HepG2 (cell line): Measurements from ENCODE around the gene COX14. TPM values are rescaled to one million over a fixed set of nuclear protein-coding genes. Genes with fewer than 3 reads are reported as not detected.

Experiments
- HNF4G ChIP-seq, 2 experiments: sonication (generic) in 1 of 2; formaldehyde crosslinking in 1 of 2; IDR thresholded peaks; 2 replicates each; pipeline versions ENCODE4 v1.4.0 to v1.6.1; 2011 to 2020; ENCODE audit warnings: borderline replicate concordance in 2 of 2, low read depth in 2 of 2, mild to moderate bottlenecking in 2 of 2, low read length in 1 of 2, missing genetic modification reagents in 1 of 2, moderate library complexity in 1 of 2
- MAFK ChIP-seq, 2 experiments: IDR thresholded peaks in 1 of 2; conservative IDR thresholded peaks in 1 of 2; 2 replicates each; pipeline ENCODE4 v1.6.1; 2011; ENCODE audit warnings: improper control_type of control experiment in 2 of 2, low read length in 2 of 2
- MAX ChIP-seq: IDR thresholded peaks from 2 replicates; pipeline ENCODE4 v1.6.1; 2012; ENCODE audit warnings: inconsistent platforms
- MAZ ChIP-seq, 2 experiments: sonication (generic) in 1 of 2; formaldehyde crosslinking in 1 of 2; IDR thresholded peaks; 2 replicates each; pipeline versions ENCODE4 v1.5.0 to v1.6.1; 2012 to 2020; ENCODE audit warnings: low read depth in 2 of 2, mild to moderate bottlenecking in 2 of 2, borderline replicate concordance in 1 of 2, improper control_type of control experiment in 1 of 2, low read length in 1 of 2, missing genetic modification reagents in 1 of 2, moderate library complexity in 1 of 2
- MTF1 ChIP-seq: sonication (generic); formaldehyde crosslinking; IDR thresholded peaks from 2 replicates; pipeline ENCODE4 v1.5.0; 2020; ENCODE audit warnings: missing genetic modification reagents
- MYC ChIP-seq: sonication (generic); formaldehyde crosslinking; IDR thresholded peaks from 2 replicates; pipeline ENCODE4 v1.9.0; 2021; ENCODE audit warnings: missing genetic modification reagents, borderline replicate concordance
- PPARG ChIP-seq: conservative IDR thresholded peaks from 2 replicates; pipeline ENCODE4 v1.6.1; 2016; ENCODE audit warnings: missing biosample characterization, missing genetic modification reagents
- REST ChIP-seq, 2 experiments: IDR thresholded peaks; 2 replicates each; pipeline ENCODE4 v1.6.1; 2011 to 2012; ENCODE audit warnings: low read length in 2 of 2, borderline replicate concordance in 1 of 2, low read depth in 1 of 2, mild to moderate bottlenecking in 1 of 2, moderate library complexity in 1 of 2
- RFXANK ChIP-seq: IDR thresholded peaks from 2 replicates; pipeline ENCODE4 v1.6.1; 2016
- SIN3B ChIP-seq: fragments of 150-350 bp; IDR thresholded peaks from 2 replicates; pipeline ENCODE4 v1.6.1; 2014; ENCODE audit warnings: low read length
- SIX4 ChIP-seq: sonication (generic); formaldehyde crosslinking; IDR thresholded peaks from 2 replicates; pipeline ENCODE4 v1.4.0; 2020; ENCODE audit warnings: missing genetic modification reagents
- SNRNP70 ChIP-seq: fragments of 200-400 bp; formaldehyde crosslinking; IDR thresholded peaks from 2 replicates; pipeline ENCODE4 v1.6.1; 2017; ENCODE audit warnings: mild to moderate bottlenecking, low read depth, low read length, moderate library complexity
- SOX13 ChIP-seq, 3 experiments: fragments of 450-650 bp in 1 of 3; sonication (generic) in 1 of 3; formaldehyde crosslinking in 1 of 3; IDR thresholded peaks in 2 of 3; conservative IDR thresholded peaks in 1 of 3; 2 replicates each; pipeline versions ENCODE4 v1.5.0 to v1.6.1; 2016 to 2020; ENCODE audit warnings: antibody characterized with exemption in 1 of 3, mild to moderate bottlenecking in 1 of 3, missing compliant biosample characterization in 1 of 3, missing genetic modification reagents in 1 of 3, moderate library complexity in 1 of 3
- SP1 ChIP-seq, 2 experiments: fragments of 450-650 bp in 1 of 2; sonication (generic) in 1 of 2; formaldehyde crosslinking in 1 of 2; IDR thresholded peaks; 2 replicates each; pipeline versions ENCODE4 v1.4.0 to v1.6.1; 2016 to 2020; ENCODE audit warnings: missing genetic modification reagents in 1 of 2
- SP5 ChIP-seq: IDR thresholded peaks from 2 replicates; pipeline ENCODE4 v1.6.1; 2016; ENCODE audit warnings: low read depth, borderline replicate concordance
- TSC22D2 ChIP-seq: sonication (generic); formaldehyde crosslinking; IDR thresholded peaks from 2 replicates; pipeline ENCODE4 v1.5.1; 2020; ENCODE audit warnings: missing genetic modification reagents, mild to moderate bottlenecking, borderline replicate concordance
- ZBTB7B ChIP-seq: sonication (generic); formaldehyde crosslinking; IDR thresholded peaks from 2 replicates; pipeline ENCODE4 v1.4.0; 2020; ENCODE audit warnings: missing genetic modification reagents
- ZNF337 ChIP-seq: sonication (generic); formaldehyde crosslinking; IDR thresholded peaks from 2 replicates; pipeline ENCODE4 v1.5.1; 2020; ENCODE audit warnings: missing genetic modification reagents, low read depth, mild to moderate bottlenecking, borderline replicate concordance
- ZNF33A ChIP-seq: sonication (generic); formaldehyde crosslinking; IDR thresholded peaks from 2 replicates; pipeline ENCODE4 v1.5.1; 2020; ENCODE audit warnings: missing genetic modification reagents, mild to moderate bottlenecking, moderate library complexity, borderline replicate concordance
- ZSCAN30 ChIP-seq: sonication (generic); formaldehyde crosslinking; IDR thresholded peaks from 2 replicates; pipeline ENCODE4 v1.5.0; 2020; ENCODE audit warnings: mild to moderate bottlenecking, missing genetic modification reagents
- polyA plus RNA-seq, 8 experiments: library from polyadenylated mRNA; depleted of rRNA in 3 of 8; stranded (reverse) in 7 of 8; unstranded in 1 of 8; fragments of >200 nt; fragmentation: Illumina TruSeq in 4 of 8; extraction: Trizol in 4 of 8; gene quantifications; 2 replicates each; pipeline versions ENCODE4 v1.2.1 to v1.2.3, GENCODE V29; 2011 to 2016; ENCODE audit warnings: low read depth in 4 of 8, missing spikeins in 1 of 8, mixed read lengths in 1 of 8; ENCODE audit not compliant: insufficient read depth in 1 of 8
- total RNA-seq, 5 experiments: library from RNA; depleted of rRNA; stranded (reverse); fragments of >200 nt; fragmentation: Illumina TruSeq; extraction: Trizol; gene quantifications; 2 replicates each; pipeline ENCODE4 v1.2.3, GENCODE V29; 2016; ENCODE audit warnings: low read depth in 1 of 5
- TF ChIP-seq, protein P1 (sequence below): IDR thresholded peaks from 2 replicates; pipeline ENCODE4 v1.6.1; 2016; ENCODE audit warnings: mild to moderate bottlenecking, missing biosample characterization, missing genetic modification reagents
- TF ChIP-seq, protein P2 (sequence below), 2 experiments: sonication (generic) in 1 of 2; formaldehyde crosslinking in 1 of 2; IDR thresholded peaks; 2 replicates each; pipeline versions ENCODE4 v1.4.0 to v1.6.1; 2018 to 2020; ENCODE audit warnings: missing genetic modification reagents in 2 of 2, borderline replicate concordance in 1 of 2, low read depth in 1 of 2, mild to moderate bottlenecking in 1 of 2, missing biosample characterization in 1 of 2

COX14 gene
- total and polyA plus RNA-seq, 2 of the 13 experiments (the other 11 are each of a cell fraction or from before 2014, with no cell fraction given), result 53.0 to 71.6 TPM

DNA sequence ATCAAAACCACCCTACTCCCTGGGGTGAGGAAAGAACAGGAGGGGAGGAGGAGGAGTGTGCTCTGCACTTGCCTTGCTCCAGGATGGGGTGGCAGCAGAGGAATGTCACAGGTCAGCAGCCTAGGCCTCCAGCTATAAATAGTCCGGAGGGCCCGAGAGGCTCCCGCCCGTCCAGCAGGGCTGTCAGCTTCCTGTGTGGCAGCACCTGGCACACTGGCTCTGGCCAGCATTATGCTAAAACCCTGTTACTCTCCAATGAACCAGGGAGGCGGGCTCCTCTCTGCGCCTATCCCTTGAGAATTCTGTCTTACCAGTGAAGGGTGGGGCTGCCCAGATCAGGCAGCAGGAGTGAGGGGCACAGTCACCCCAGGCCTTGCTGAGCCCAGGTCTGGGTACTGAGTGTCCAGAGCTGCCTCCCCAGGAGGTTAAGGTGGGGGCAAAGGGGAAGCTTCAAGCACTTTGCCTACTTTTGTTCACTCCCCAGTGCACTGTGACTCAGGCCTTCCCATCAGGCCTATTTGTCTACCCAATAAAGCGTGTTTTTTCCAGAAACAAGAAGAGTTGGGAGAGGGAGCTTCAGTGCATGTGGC lies 1.2 kb upstream of the COX14 start (continued):
- TF ChIP-seq REST (IDR thresholded peaks at IDR 0.05; ENCODE audit: borderline replicate concordance in 1 of 2, low read depth in 1 of 2, low read length in 2 of 2) (no peak), MAZ (IDR thresholded peaks at IDR 0.05; ENCODE audit: borderline replicate concordance, low read depth, low read length) (peak; percentile 27; the same call in 1 of the 2 replicates), MAZ (CRISPR knock-in tag; IDR thresholded peaks at IDR 0.05; ENCODE audit: low read depth) (no peak), SNRNP70 (no peak), RFXANK (CRISPR knock-in tag) (peak; percentile 61; the same call in 1 of the 2 replicates), SP1 (IDR thresholded peaks at IDR 0.05) (no peak), SP1 (CRISPR knock-in tag; IDR thresholded peaks at IDR 0.05) (peak; percentile 28; the same call in 1 of the 2 replicates), MYC (CRISPR knock-in tag) (no peak), ZNF33A (CRISPR knock-in tag) (no peak), MAFK (conservative IDR thresholded peaks at IDR 0.05 in 1 of 2, IDR thresholded peaks at IDR 0.05 in 1 of 2; ENCODE audit: low read length in 2 of 2) (no peak), SIX4 (CRISPR knock-in tag) (no peak), SP5 (CRISPR knock-in tag) (no peak), SOX13 (IDR thresholded peaks at IDR 0.05) (no peak), SOX13 (CRISPR knock-in tag; conservative IDR thresholded peaks at IDR 0.05 in 1 of 2, IDR thresholded peaks at IDR 0.05 in 1 of 2) (peak in 1 of 2 experiments; percentile 37; a peak in 1 of 4 replicates), SIN3B (no peak), MAX (no peak), ZNF337 (CRISPR knock-in tag) (no peak), HNF4G (IDR thresholded peaks at IDR 0.05; ENCODE audit: borderline replicate concordance, low read depth, low read length) (no peak), HNF4G (CRISPR knock-in tag; IDR thresholded peaks at IDR 0.05; ENCODE audit: borderline replicate concordance, low read depth) (no peak), PPARG (CRISPR knock-in tag) (no peak), TSC22D2 (no peak), ZSCAN30 (no peak), ZBTB7B (CRISPR knock-in tag) (no peak), MTF1 (CRISPR knock-in tag) (no peak)
- TF ChIP-seq, protein P1, sequence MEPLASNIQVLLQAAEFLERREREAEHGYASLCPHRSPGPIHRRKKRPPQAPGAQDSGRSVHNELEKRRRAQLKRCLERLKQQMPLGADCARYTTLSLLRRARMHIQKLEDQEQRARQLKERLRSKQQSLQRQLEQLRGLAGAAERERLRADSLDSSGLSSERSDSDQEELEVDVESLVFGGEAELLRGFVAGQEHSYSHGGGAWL (CRISPR knock-in tag), result peak; percentile 40; the same call in 1 of the 2 replicates
- TF ChIP-seq, protein P2, sequence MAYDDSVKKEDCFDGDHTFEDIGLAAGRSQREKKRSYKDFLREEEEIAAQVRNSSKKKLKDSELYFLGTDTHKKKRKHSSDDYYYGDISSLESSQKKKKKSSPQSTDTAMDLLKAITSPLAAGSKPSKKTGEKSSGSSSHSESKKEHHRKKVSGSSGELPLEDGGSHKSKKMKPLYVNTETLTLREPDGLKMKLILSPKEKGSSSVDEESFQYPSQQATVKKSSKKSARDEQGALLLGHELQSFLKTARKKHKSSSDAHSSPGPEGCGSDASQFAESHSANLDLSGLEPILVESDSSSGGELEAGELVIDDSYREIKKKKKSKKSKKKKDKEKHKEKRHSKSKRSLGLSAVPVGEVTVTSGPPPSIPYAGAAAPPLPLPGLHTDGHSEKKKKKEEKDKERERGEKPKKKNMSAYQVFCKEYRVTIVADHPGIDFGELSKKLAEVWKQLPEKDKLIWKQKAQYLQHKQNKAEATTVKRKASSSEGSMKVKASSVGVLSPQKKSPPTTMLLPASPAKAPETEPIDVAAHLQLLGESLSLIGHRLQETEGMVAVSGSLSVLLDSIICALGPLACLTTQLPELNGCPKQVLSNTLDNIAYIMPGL (CRISPR knock-in tag; IDR thresholded peaks at IDR 0.05; ENCODE audit: borderline replicate concordance in 1 of 2, low read depth in 1 of 2), result peak in 1 of 2 experiments; percentile 24; a peak in 1 of 4 replicates
